Esophagus (tissue), 2 donors: ENCODE measurements around the gene NFAT5. TPM values are rescaled to one million over a fixed set of nuclear protein-coding genes. Genes with fewer than 3 reads are reported as not detected.
"Not testable (repeated sequence)": the region's sequence is repeated elsewhere in the genome, so short reads cannot be mapped to it uniquely, and the experiment has no call there.

Experiments
- H3K27ac ChIP-seq, 2 donors: one replicate each; pipeline ENCODE4 v1.5.1; 2013; ENCODE audit warnings: low read depth in 2 of 2, mild to moderate bottlenecking in 2 of 2, inconsistent platforms in 1 of 2, low read length in 1 of 2, moderate library complexity in 1 of 2
- H3K27me3 ChIP-seq, 2 donors: one replicate each; pipeline ENCODE4 v1.6.1; 2013; ENCODE audit warnings: low read length in 2 of 2, control low read depth in 1 of 2, mild to moderate bottlenecking in 1 of 2; ENCODE audit not compliant: insufficient read depth in 2 of 2, control insufficient read depth in 1 of 2
- H3K36me3 ChIP-seq, 2 donors: one replicate each; pipeline ENCODE4 v1.6.1; 2013; ENCODE audit warnings: low read length in 1 of 2; ENCODE audit not compliant: control insufficient read depth in 2 of 2, insufficient read depth in 2 of 2
- H3K4me1 ChIP-seq, 2 donors: one replicate each; pipeline ENCODE4 v1.6.1; 2013; ENCODE audit warnings: low read length in 1 of 2; ENCODE audit not compliant: control insufficient read depth in 2 of 2, insufficient read depth in 2 of 2
- H3K4me3 ChIP-seq, 2 donors: one replicate each; pipeline ENCODE4 v1.5.1; 2013; ENCODE audit warnings: low read length in 2 of 2, mild to moderate bottlenecking in 2 of 2, low read depth in 1 of 2, moderate library complexity in 1 of 2
- H3K9me3 ChIP-seq, 2 donors: one replicate each; pipeline ENCODE4 v1.6.1; 2013; ENCODE audit warnings: mild to moderate bottlenecking in 2 of 2, low read depth in 1 of 2, low read length in 1 of 2, moderate library complexity in 1 of 2; ENCODE audit not compliant: control insufficient read depth in 2 of 2, insufficient read depth in 1 of 2
- WGBS, 2 donors: extraction: QIAGEN DNeasy Blood & Tissue Kit; methylation state at CpG; one replicate each; pipeline ENCODE4 v1.1.7; 2013; 5-methylcytosine and 5-hydroxymethylcytosine counted together
- polyA plus RNA-seq, 2 donors: library from polyadenylated mRNA; stranded (reverse); fragments of 200-250 nt; gene quantifications; one replicate each; pipeline ENCODE4 v1.2.3, GENCODE V29; 2013
- donor health status: healthy with polysubstance abuse.
- donor health status: Bipolar disorder and iron deficiency.

Gene NFAT5
- polyA plus RNA-seq, 2 donors = 2.7 to 6.5 TPM

GRCh38 chr16:69546663-69547062, 19.1 kb upstream of the NFAT5 start:
- not testable (repeated sequence) for H3K4me3 ChIP-seq, H3K27ac ChIP-seq, H3K4me1 ChIP-seq, H3K27me3 ChIP-seq, H3K36me3 ChIP-seq, H3K9me3 ChIP-seq
- 90 to 94% methylated on average over 6 of the region's 6 CpGs for WGBS, 2 donors

GRCh38 chr16:69553332-69553731, 12.4 kb upstream of the NFAT5 start:
- no peaks in the 10 kb centered on the region for H3K36me3 ChIP-seq
- H3K9me3 ChIP-seq = no peaks in the 10 kb centered on the region
- H3K4me1 ChIP-seq = no peaks in the 10 kb centered on the region
- H3K27me3 ChIP-seq = no peaks in the 10 kb centered on the region
- H3K4me3 ChIP-seq = no peak overlapping the region
- H3K27ac ChIP-seq = no peak overlapping the region
- WGBS, 2 donors = 85 to 89% methylated on average over 4 of the region's 4 CpGs

GRCh38 chr16:69554495-69554894, 11.3 kb upstream of the NFAT5 start:
- 93 to 97% methylated on average over 2 of the region's 2 CpGs for WGBS, 2 donors
- H3K4me1 ChIP-seq = no peaks in the 10 kb centered on the region

GRCh38 chr16:69555437-69555836, 10.3 kb upstream of the NFAT5 start:
- 25 to 28% methylated on average over 1 of the region's 1 CpG for WGBS, 2 donors
- no peaks in the 10 kb centered on the region for H3K9me3 ChIP-seq
- no peak overlapping the region for H3K4me3 ChIP-seq
- no peaks in the 10 kb centered on the region for H3K27me3 ChIP-seq
- H3K36me3 ChIP-seq = no peaks in the 10 kb centered on the region
- H3K4me1 ChIP-seq = no peaks in the 10 kb centered on the region
- H3K27ac ChIP-seq = no peak overlapping the region

More at GRCh38 chr16:69554495-69554894, 11.3 kb upstream of the NFAT5 start:
- H3K36me3 ChIP-seq = no peaks in the 10 kb centered on the region
- no peak overlapping the region for H3K4me3 ChIP-seq
- H3K27me3 ChIP-seq = no peaks in the 10 kb centered on the region
- no peak overlapping the region for H3K27ac ChIP-seq
- H3K9me3 ChIP-seq = no peaks in the 10 kb centered on the region

GRCh38 chr16:69555867-69556266, 9.9 kb upstream of the NFAT5 start:
- Histone ChIP-seq H3K4me1 (no peaks in the 10 kb centered on the region), H3K36me3 (no peaks in the 10 kb centered on the region), H3K4me3 (no peak overlapping the region), H3K27ac (no peak overlapping the region), H3K9me3 (no peaks in the 10 kb centered on the region), H3K27me3 (no peaks in the 10 kb centered on the region)
- 94 to 95% methylated on average over 2 of the region's 2 CpGs for WGBS, 2 donors

GRCh38 chr16:69559164-69559563, 6.6 kb upstream of the NFAT5 start:
- H3K36me3 ChIP-seq = no peaks in the 10 kb centered on the region
- H3K9me3 ChIP-seq = no peaks in the 10 kb centered on the region
- no peaks in the 10 kb centered on the region for H3K27me3 ChIP-seq
- WGBS, 2 donors = 87 to 90% methylated on average over 2 of the region's 2 CpGs
- H3K27ac ChIP-seq = no peak overlapping the region
- H3K4me3 ChIP-seq = no peak overlapping the region
- no peaks in the 10 kb centered on the region for H3K4me1 ChIP-seq

GRCh38 chr16:69561367-69561766, 4.4 kb upstream of the NFAT5 start:
- H3K9me3 ChIP-seq, H3K4me1 ChIP-seq, H3K36me3 ChIP-seq, H3K4me3 ChIP-seq, H3K27me3 ChIP-seq, H3K27ac ChIP-seq: not testable (repeated sequence)
- WGBS, 2 donors = 93 to 95% methylated on average over 2 of the region's 2 CpGs

GRCh38 chr16:69561901-69562300, 3.9 kb upstream of the NFAT5 start:
- Histone ChIP-seq H3K9me3 (no peaks in the 10 kb centered on the region), H3K27me3 (no peaks in the 10 kb centered on the region), H3K4me3 (no peak overlapping the region), H3K36me3 (no peaks in the 10 kb centered on the region), H3K27ac (no peak overlapping the region), H3K4me1 (no peaks in the 10 kb centered on the region)

- no peak overlapping the region for H3K27ac ChIP-seq
- H3K27me3 ChIP-seq = no peaks in the 10 kb centered on the region
- 95 to 97% methylated on average over 3 of the region's 3 CpGs for WGBS, 2 donors
- H3K4me3 ChIP-seq = no peak overlapping the region
- no peaks in the 10 kb centered on the region for H3K9me3 ChIP-seq
- no peaks in the 10 kb centered on the region for H3K36me3 ChIP-seq
- H3K4me1 ChIP-seq = no peaks in the 10 kb centered on the region
Measured at GRCh38 chr16:69562813-69563212, 3.0 kb upstream of the NFAT5 start.

- Histone ChIP-seq H3K27me3 (no peaks in the 10 kb centered on the region), H3K36me3 (no peaks in the 10 kb centered on the region), H3K4me1 (peaks cover 0 to 2% of the 10 kb centered on the region in 2 donors), H3K4me3 (no peak overlapping the region), H3K9me3 (no peaks in the 10 kb centered on the region), H3K27ac (peak overlapping the region; percentile 4 to 57)
- 53 to 61% methylated on average over 13 of the region's 13 CpGs for WGBS, 2 donors
Measured at GRCh38 chr16:69563605-69564580, 1.9 kb upstream of the NFAT5 start.
